ENCODE data around the gene LRRC31. TPM values are rescaled to one million over a fixed set of nuclear protein-coding genes. Genes with fewer than 3 reads are reported as not detected.

The LRRC31 gene
- total RNA-seq = not detected

GRCh38 chr3:169869484-169870220, at the start of gene LRRC31:
Gene LRRC31 (minus strand): TSS chr3:169869935. CDS start chr3:169869807, 128 bp downstream.
- H3K9me3 ChIP-seq (ENCODE audit: control insufficient read depth in 3 of 3, low read length in 3 of 3) = no peaks in the 10 kb centered on the region
- H3K27me3 ChIP-seq (ENCODE audit: control insufficient read depth in 3 of 3, insufficient read depth in 3 of 3, low read length in 3 of 3) = no peaks in the 10 kb centered on the region
- no peaks in the 10 kb centered on the region for H3K4me1 ChIP-seq (ENCODE audit: control insufficient read depth in 3 of 3, insufficient read depth in 3 of 3, low read length in 3 of 3)
- H3K4me3 ChIP-seq (ENCODE audit: low read length in 3 of 3) = no peak within 1 kb of the TSS
- H3K27ac ChIP-seq (ENCODE audit: low read depth, low read length) = no peak within 1 kb of the TSS
- H3K9ac ChIP-seq (ENCODE audit: low read depth in 1 of 3, low read length in 3 of 3) = no peak within 1 kb of the TSS
- H3K36me3 ChIP-seq (ENCODE audit: control insufficient read depth in 3 of 3, insufficient read depth in 3 of 3, low read length in 3 of 3) = no peaks in the 10 kb centered on the region

GRCh38 chr3:169914321-169914720, 44.6 kb upstream of the LRRC31 start:
- H3K4me3 ChIP-seq (ENCODE audit: low read length in 3 of 3) = no peak overlapping the region
- no peaks in the 10 kb centered on the region for H3K4me1 ChIP-seq (ENCODE audit: control insufficient read depth in 3 of 3, insufficient read depth in 3 of 3, low read length in 3 of 3)
- H3K27ac ChIP-seq (ENCODE audit: low read depth, low read length) = no peak overlapping the region
- no peaks in the 10 kb centered on the region for H3K9me3 ChIP-seq (ENCODE audit: control insufficient read depth in 3 of 3, low read length in 3 of 3)
- no peak overlapping the region for H3K9ac ChIP-seq (ENCODE audit: low read depth in 1 of 3, low read length in 3 of 3)
- H3K27me3 ChIP-seq (ENCODE audit: control insufficient read depth in 3 of 3, insufficient read depth in 3 of 3, low read length in 3 of 3) = no peaks in the 10 kb centered on the region
- no peaks in the 10 kb centered on the region for H3K36me3 ChIP-seq (ENCODE audit: control insufficient read depth in 3 of 3, insufficient read depth in 3 of 3, low read length in 3 of 3)

- no peaks in the 10 kb centered on the region for H3K4me1 ChIP-seq (ENCODE audit: control insufficient read depth in 3 of 3, insufficient read depth in 3 of 3, low read length in 3 of 3)
- no peaks in the 10 kb centered on the region for H3K27me3 ChIP-seq (ENCODE audit: control insufficient read depth in 3 of 3, insufficient read depth in 3 of 3, low read length in 3 of 3)
- no peaks in the 10 kb centered on the region for H3K36me3 ChIP-seq (ENCODE audit: control insufficient read depth in 3 of 3, insufficient read depth in 3 of 3, low read length in 3 of 3)
- no peaks in the 10 kb centered on the region for H3K9me3 ChIP-seq (ENCODE audit: control insufficient read depth in 3 of 3, low read length in 3 of 3)
- H3K27ac ChIP-seq (ENCODE audit: low read depth, low read length) = no peak overlapping the region
- H3K4me3 ChIP-seq (ENCODE audit: low read length in 3 of 3) = no peak overlapping the region
- H3K9ac ChIP-seq (ENCODE audit: low read depth in 1 of 3, low read length in 3 of 3) = no peak overlapping the region
Measured at GRCh38 chr3:169913323-169913722, 43.6 kb upstream of the LRRC31 start.

GRCh38 chr3:169911272-169911671, 41.5 kb upstream of the LRRC31 start, which contains the start of gene SAMD7:
Gene SAMD7 (plus strand): TSS chr3:169911572. CDS start chr3:169919499, 7,927 bp downstream.
- Histone ChIP-seq H3K27me3 (ENCODE audit: control insufficient read depth in 3 of 3, insufficient read depth in 3 of 3, low read length in 3 of 3) (peaks cover 0 to 3% (median 0%) of the 10 kb centered on the region in 3 donors), H3K4me3 (ENCODE audit: low read length in 3 of 3) (no peak within 1 kb of the TSS), H3K9me3 (ENCODE audit: control insufficient read depth in 3 of 3, low read length in 3 of 3) (peaks cover 0 to 2% (median 0%) of the 10 kb centered on the region in 3 donors), H3K27ac (ENCODE audit: low read depth, low read length) (no peak within 1 kb of the TSS), H3K9ac (ENCODE audit: low read depth in 1 of 3, low read length in 3 of 3) (no peak within 1 kb of the TSS), H3K4me1 (ENCODE audit: control insufficient read depth in 3 of 3, insufficient read depth in 3 of 3, low read length in 3 of 3) (no peaks in the 10 kb centered on the region), H3K36me3 (ENCODE audit: control insufficient read depth in 3 of 3, insufficient read depth in 3 of 3, low read length in 3 of 3) (no peaks in the 10 kb centered on the region)

- Histone ChIP-seq H3K9me3 (ENCODE audit: control insufficient read depth in 3 of 3, low read length in 3 of 3) (peaks cover 0 to 2% (median 0%) of the 10 kb centered on the region in 3 donors), H3K27me3 (ENCODE audit: control insufficient read depth in 3 of 3, insufficient read depth in 3 of 3, low read length in 3 of 3) (peaks cover 0 to 3% (median 0%) of the 10 kb centered on the region in 3 donors), H3K4me1 (ENCODE audit: control insufficient read depth in 3 of 3, insufficient read depth in 3 of 3, low read length in 3 of 3) (no peaks in the 10 kb centered on the region), H3K9ac (ENCODE audit: low read depth in 1 of 3, low read length in 3 of 3) (no peak overlapping the region), H3K27ac (ENCODE audit: low read depth, low read length) (no peak overlapping the region), H3K36me3 (ENCODE audit: control insufficient read depth in 3 of 3, insufficient read depth in 3 of 3, low read length in 3 of 3) (no peaks in the 10 kb centered on the region), H3K4me3 (ENCODE audit: low read length in 3 of 3) (no peak overlapping the region)
Measured at GRCh38 chr3:169907944-169908343, 38.2 kb upstream of the LRRC31 start.

- Histone ChIP-seq H3K4me3 (ENCODE audit: low read length in 3 of 3) (no peak overlapping the region), H3K36me3 (ENCODE audit: control insufficient read depth in 3 of 3, insufficient read depth in 3 of 3, low read length in 3 of 3) (no peaks in the 10 kb centered on the region), H3K27ac (ENCODE audit: low read depth, low read length) (no peak overlapping the region), H3K9ac (ENCODE audit: low read depth in 1 of 3, low read length in 3 of 3) (no peak overlapping the region), H3K27me3 (ENCODE audit: control insufficient read depth in 3 of 3, insufficient read depth in 3 of 3, low read length in 3 of 3) (peaks cover 0 to 3% (median 0%) of the 10 kb centered on the region in 3 donors), H3K9me3 (ENCODE audit: control insufficient read depth in 3 of 3, low read length in 3 of 3) (peaks cover 0 to 2% (median 0%) of the 10 kb centered on the region in 3 donors), H3K4me1 (ENCODE audit: control insufficient read depth in 3 of 3, insufficient read depth in 3 of 3, low read length in 3 of 3) (no peaks in the 10 kb centered on the region)
Measured at GRCh38 chr3:169907476-169907875, 37.7 kb upstream of the LRRC31 start.

- Histone ChIP-seq H3K9ac (ENCODE audit: low read depth in 1 of 3, low read length in 3 of 3) (no peak overlapping the region), H3K9me3 (ENCODE audit: control insufficient read depth in 3 of 3, low read length in 3 of 3) (peaks cover 0 to 4% (median 0%) of the 10 kb centered on the region in 3 donors), H3K27me3 (ENCODE audit: control insufficient read depth in 3 of 3, insufficient read depth in 3 of 3, low read length in 3 of 3) (peaks cover 0 to 3% (median 0%) of the 10 kb centered on the region in 3 donors), H3K4me3 (ENCODE audit: low read length in 3 of 3) (no peak overlapping the region), H3K36me3 (ENCODE audit: control insufficient read depth in 3 of 3, insufficient read depth in 3 of 3, low read length in 3 of 3) (no peaks in the 10 kb centered on the region), H3K27ac (ENCODE audit: low read depth, low read length) (no peak overlapping the region), H3K4me1 (ENCODE audit: control insufficient read depth in 3 of 3, insufficient read depth in 3 of 3, low read length in 3 of 3) (no peaks in the 10 kb centered on the region)
Measured at GRCh38 chr3:169905404-169905803, 35.7 kb upstream of the LRRC31 start.

- H3K27me3 ChIP-seq (ENCODE audit: control insufficient read depth in 3 of 3, insufficient read depth in 3 of 3, low read length in 3 of 3) = no peaks in the 10 kb centered on the region
- no peak overlapping the region for H3K9ac ChIP-seq (ENCODE audit: low read depth in 1 of 3, low read length in 3 of 3)
- H3K4me1 ChIP-seq (ENCODE audit: control insufficient read depth in 3 of 3, insufficient read depth in 3 of 3, low read length in 3 of 3) = no peaks in the 10 kb centered on the region
- no peak overlapping the region for H3K27ac ChIP-seq (ENCODE audit: low read depth, low read length)
- peaks cover 0 to 2% (median 0%) of the 10 kb centered on the region in 3 donors for H3K9me3 ChIP-seq (ENCODE audit: control insufficient read depth in 3 of 3, low read length in 3 of 3)
- H3K4me3 ChIP-seq (ENCODE audit: low read length in 3 of 3) = no peak overlapping the region
- H3K36me3 ChIP-seq (ENCODE audit: control insufficient read depth in 3 of 3, insufficient read depth in 3 of 3, low read length in 3 of 3) = no peaks in the 10 kb centered on the region
Measured at GRCh38 chr3:169901453-169901852, 31.7 kb upstream of the LRRC31 start.

GRCh38 chr3:169897284-169897683, 27.5 kb upstream of the LRRC31 start:
- no peaks in the 10 kb centered on the region for H3K27me3 ChIP-seq (ENCODE audit: control insufficient read depth in 3 of 3, insufficient read depth in 3 of 3, low read length in 3 of 3)

GRCh38 chr3:169895072-169895471, 25.3 kb upstream of the LRRC31 start:
- Histone ChIP-seq H3K27me3 (ENCODE audit: control insufficient read depth in 3 of 3, insufficient read depth in 3 of 3, low read length in 3 of 3) (no peaks in the 10 kb centered on the region), H3K4me3 (ENCODE audit: low read length in 3 of 3) (no peak overlapping the region), H3K4me1 (ENCODE audit: control insufficient read depth in 3 of 3, insufficient read depth in 3 of 3, low read length in 3 of 3) (no peaks in the 10 kb centered on the region), H3K9ac (ENCODE audit: low read depth in 1 of 3, low read length in 3 of 3) (no peak overlapping the region), H3K36me3 (ENCODE audit: control insufficient read depth in 3 of 3, insufficient read depth in 3 of 3, low read length in 3 of 3) (no peaks in the 10 kb centered on the region), H3K27ac (ENCODE audit: low read depth, low read length) (no peak overlapping the region), H3K9me3 (ENCODE audit: control insufficient read depth in 3 of 3, low read length in 3 of 3) (no peaks in the 10 kb centered on the region)

More at GRCh38 chr3:169897284-169897683, 27.5 kb upstream of the LRRC31 start:
- Histone ChIP-seq H3K27ac (ENCODE audit: low read depth, low read length) (no peak overlapping the region), H3K36me3 (ENCODE audit: control insufficient read depth in 3 of 3, insufficient read depth in 3 of 3, low read length in 3 of 3) (no peaks in the 10 kb centered on the region), H3K4me1 (ENCODE audit: control insufficient read depth in 3 of 3, insufficient read depth in 3 of 3, low read length in 3 of 3) (no peaks in the 10 kb centered on the region), H3K4me3 (ENCODE audit: low read length in 3 of 3) (no peak overlapping the region), H3K9ac (ENCODE audit: low read depth in 1 of 3, low read length in 3 of 3) (no peak overlapping the region), H3K9me3 (ENCODE audit: control insufficient read depth in 3 of 3, low read length in 3 of 3) (peaks cover 0 to 2% (median 0%) of the 10 kb centered on the region in 3 donors)
